ENCODE data around the gene MLNR. TPM values are rescaled to one million over a fixed set of nuclear protein-coding genes. Genes with fewer than 3 reads are reported as not detected.

MLNR gene
- total RNA-seq, 2 donors from 2014 or later: not detected

DNA sequence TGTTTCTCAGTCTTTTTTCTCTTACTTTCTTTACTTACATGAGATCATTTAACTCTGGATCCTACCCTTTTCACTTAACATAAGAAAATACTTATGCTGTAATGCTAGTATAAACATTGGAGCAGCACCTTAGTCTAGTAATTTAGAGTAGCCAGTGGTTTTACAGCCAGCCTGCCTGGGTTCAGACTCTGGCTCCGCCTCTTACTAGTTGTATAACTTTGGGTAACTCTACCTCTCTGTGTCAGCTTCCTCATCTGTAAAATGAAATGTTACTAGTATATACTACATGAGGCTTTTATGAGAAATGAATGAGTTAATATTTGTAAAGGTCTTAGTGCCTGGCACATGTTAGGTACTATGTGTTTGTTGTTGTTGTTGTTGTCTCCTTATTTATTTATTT is 33.2 kb downstream of the MLNR start:
- intact Hi-C loops (cut with DNase I): no loop called here
- H3K4me1 ChIP-seq: peaks cover 6% of the 10 kb centered on the region
- no peak overlapping the region for H3K9ac ChIP-seq (ENCODE audit: low read depth in 2 of 2, low read length in 2 of 2)
- H3K9me3 ChIP-seq: no peaks in the 10 kb centered on the region
- H3K27ac ChIP-seq: no peak overlapping the region
- no peak for DNase-seq
- no peaks in the 10 kb centered on the region for H3K36me3 ChIP-seq
- TF ChIP-seq, protein P1, sequence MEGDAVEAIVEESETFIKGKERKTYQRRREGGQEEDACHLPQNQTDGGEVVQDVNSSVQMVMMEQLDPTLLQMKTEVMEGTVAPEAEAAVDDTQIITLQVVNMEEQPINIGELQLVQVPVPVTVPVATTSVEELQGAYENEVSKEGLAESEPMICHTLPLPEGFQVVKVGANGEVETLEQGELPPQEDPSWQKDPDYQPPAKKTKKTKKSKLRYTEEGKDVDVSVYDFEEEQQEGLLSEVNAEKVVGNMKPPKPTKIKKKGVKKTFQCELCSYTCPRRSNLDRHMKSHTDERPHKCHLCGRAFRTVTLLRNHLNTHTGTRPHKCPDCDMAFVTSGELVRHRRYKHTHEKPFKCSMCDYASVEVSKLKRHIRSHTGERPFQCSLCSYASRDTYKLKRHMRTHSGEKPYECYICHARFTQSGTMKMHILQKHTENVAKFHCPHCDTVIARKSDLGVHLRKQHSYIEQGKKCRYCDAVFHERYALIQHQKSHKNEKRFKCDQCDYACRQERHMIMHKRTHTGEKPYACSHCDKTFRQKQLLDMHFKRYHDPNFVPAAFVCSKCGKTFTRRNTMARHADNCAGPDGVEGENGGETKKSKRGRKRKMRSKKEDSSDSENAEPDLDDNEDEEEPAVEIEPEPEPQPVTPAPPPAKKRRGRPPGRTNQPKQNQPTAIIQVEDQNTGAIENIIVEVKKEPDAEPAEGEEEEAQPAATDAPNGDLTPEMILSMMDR (IDR thresholded peaks at IDR 0.05): no peak
- no peak overlapping the region for H3K4me3 ChIP-seq
- H3K27me3 ChIP-seq: no peaks in the 10 kb centered on the region

DNA sequence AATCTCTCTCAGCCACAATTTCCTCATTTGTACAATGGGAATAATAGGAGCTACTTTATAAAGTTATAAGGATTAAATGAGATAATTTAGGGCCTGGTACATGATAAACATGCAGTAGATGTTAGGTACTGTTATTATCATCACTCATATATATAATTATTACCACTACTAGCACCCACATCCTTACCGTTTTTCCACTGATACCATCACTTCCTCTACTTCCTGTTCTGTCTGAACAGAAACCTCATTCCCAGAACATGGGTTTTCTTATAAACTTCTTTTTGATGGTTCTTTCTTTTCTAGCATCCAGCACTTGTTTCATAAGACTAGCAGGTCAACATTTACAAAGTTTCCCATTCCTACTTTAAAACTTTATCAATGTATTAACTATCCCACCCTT is 33.9 kb downstream of the MLNR start:
- Histone ChIP-seq H3K9me3 (no peaks in the 10 kb centered on the region), H3K36me3 (no peaks in the 10 kb centered on the region), H3K27ac (no peak overlapping the region), H3K27me3 (no peaks in the 10 kb centered on the region), H3K4me1 (peaks cover 6% of the 10 kb centered on the region), H3K4me3 (no peak overlapping the region), H3K9ac (ENCODE audit: low read depth in 2 of 2, low read length in 2 of 2) (no peak overlapping the region)
- TF ChIP-seq, protein P1 (IDR thresholded peaks at IDR 0.05): no peak
- intact Hi-C loops (cut with DNase I): no loop called here
- no peak for DNase-seq

- TF ChIP-seq, protein P1 (IDR thresholded peaks at IDR 0.05): no peak
- intact Hi-C loops (cut with DNase I): no loop called here
- H3K27me3 ChIP-seq: no peaks in the 10 kb centered on the region
- H3K36me3 ChIP-seq: peaks cover 5% of the 10 kb centered on the region
- H3K9ac ChIP-seq (ENCODE audit: low read depth in 2 of 2, low read length in 2 of 2): no peak overlapping the region
- H3K4me3 ChIP-seq: no peak overlapping the region
- H3K4me1 ChIP-seq: peaks cover 6% of the 10 kb centered on the region
- no peak for DNase-seq
- no peak overlapping the region for H3K27ac ChIP-seq
- no peaks in the 10 kb centered on the region for H3K9me3 ChIP-seq
These were observed 36.7 kb downstream of the MLNR start for GRCh38 chr13:49256841-49257240.

DNA sequence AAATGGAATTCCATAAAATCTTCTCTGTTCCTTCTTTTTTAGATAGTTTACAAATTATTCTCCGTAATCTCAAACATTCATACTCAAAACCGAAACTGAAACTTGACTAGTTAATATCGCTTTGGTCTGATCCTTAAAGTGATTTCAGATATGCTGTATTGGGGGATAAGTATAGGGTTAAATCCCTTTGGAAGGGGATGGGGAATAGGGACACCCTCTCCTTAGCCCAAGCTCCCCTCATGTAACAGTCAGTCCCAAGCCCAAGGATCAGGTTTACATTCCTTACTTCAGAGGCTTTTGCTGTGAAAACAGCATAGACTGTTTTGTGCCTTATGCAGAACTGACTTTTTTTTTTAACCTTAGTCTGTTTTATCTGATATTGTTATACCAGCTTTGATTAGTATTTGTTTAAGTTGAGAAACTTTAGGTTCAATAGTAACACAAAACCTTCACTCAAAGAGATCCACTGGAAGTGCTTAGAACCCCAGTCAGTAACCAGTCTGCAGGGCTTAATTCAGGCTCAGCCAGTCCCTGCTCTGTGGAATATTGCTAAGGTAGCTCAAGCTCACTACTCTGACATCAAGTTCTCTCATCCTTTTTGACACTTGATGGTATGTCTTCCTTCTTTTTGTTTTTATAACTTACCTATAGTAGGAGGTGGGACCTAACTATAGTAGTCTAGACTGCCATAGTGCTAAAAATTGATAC is 38.1 kb downstream of the MLNR start:
- no peak for DNase-seq
- TF ChIP-seq, protein P1 (IDR thresholded peaks at IDR 0.05): no peak
- no peaks in the 10 kb centered on the region for H3K9me3 ChIP-seq
- peaks cover 5% of the 10 kb centered on the region for H3K36me3 ChIP-seq
- H3K27ac ChIP-seq: no peak overlapping the region
- H3K4me1 ChIP-seq: peaks cover 2% of the 10 kb centered on the region
- intact Hi-C loops (cut with DNase I): no loop called here
- H3K9ac ChIP-seq (ENCODE audit: low read depth in 2 of 2, low read length in 2 of 2): no peak overlapping the region
- no peaks in the 10 kb centered on the region for H3K27me3 ChIP-seq
- peak overlapping the region; percentile 7 for H3K4me3 ChIP-seq

- TF ChIP-seq, protein P1 (IDR thresholded peaks at IDR 0.05): no peak
- Histone ChIP-seq H3K4me1 (no peaks in the 10 kb centered on the region), H3K27me3 (no peaks in the 10 kb centered on the region), H3K4me3 (no peak overlapping the region), H3K27ac (no peak overlapping the region), H3K9ac (ENCODE audit: low read depth in 2 of 2, low read length in 2 of 2) (no peak overlapping the region), H3K9me3 (no peaks in the 10 kb centered on the region), H3K36me3 (peaks cover 5% of the 10 kb centered on the region)
- DNase-seq: no peak
- intact Hi-C loops (cut with DNase I): no loop called here
These were observed 39.4 kb downstream of the MLNR start for GRCh38 chr13:49259586-49259985.
